Ishikawa (cell line): Measurements from ENCODE around the gene SLCO2A1.

Experiments
- CEBPB ChIP-seq: IDR thresholded peaks from 2 replicates; pipeline ENCODE4 v1.6.1; 2012
- EP300 ChIP-seq: IDR thresholded peaks from 2 replicates; pipeline ENCODE4 v1.6.1; 2012; ENCODE audit warnings: borderline replicate concordance
- REST ChIP-seq: IDR thresholded peaks from 2 replicates; pipeline ENCODE4 v1.6.1; 2012; ENCODE audit warnings: low read depth, mild to moderate bottlenecking
- USF1 ChIP-seq: IDR thresholded peaks from 2 replicates; pipeline ENCODE4 v1.6.1; 2012

DNA sequence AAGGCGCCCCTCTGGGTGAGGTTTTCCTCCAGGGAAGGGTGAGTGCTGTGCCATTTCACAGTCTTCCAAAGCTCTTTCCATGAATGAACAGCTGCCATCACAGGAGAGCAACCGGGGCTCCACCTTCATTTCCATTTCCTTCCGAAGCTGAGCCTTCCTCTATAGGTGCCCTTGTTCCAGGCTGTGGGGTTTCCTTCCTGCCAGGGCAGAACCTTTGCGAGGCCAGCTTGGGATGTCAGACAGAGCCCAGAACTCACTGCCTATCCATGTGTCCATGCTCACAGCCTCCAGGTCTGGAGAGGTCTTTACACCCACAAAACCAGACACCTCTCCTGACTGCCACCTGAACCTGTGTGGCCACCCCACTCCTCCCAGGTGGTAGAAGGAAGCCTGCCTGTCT lies 49.2 kb downstream of the SLCO2A1 start:
- no peak for TF ChIP-seq EP300
- TF ChIP-seq CEBPB = no peak
- no peak for TF ChIP-seq REST
- no peak for TF ChIP-seq USF1
